ENCODE results near the gene ATP11C.

GRCh38 chrX:139692506-139692849 is 240.4 kb downstream of the ATP11C start:
- TF ChIP-seq, protein P1, sequence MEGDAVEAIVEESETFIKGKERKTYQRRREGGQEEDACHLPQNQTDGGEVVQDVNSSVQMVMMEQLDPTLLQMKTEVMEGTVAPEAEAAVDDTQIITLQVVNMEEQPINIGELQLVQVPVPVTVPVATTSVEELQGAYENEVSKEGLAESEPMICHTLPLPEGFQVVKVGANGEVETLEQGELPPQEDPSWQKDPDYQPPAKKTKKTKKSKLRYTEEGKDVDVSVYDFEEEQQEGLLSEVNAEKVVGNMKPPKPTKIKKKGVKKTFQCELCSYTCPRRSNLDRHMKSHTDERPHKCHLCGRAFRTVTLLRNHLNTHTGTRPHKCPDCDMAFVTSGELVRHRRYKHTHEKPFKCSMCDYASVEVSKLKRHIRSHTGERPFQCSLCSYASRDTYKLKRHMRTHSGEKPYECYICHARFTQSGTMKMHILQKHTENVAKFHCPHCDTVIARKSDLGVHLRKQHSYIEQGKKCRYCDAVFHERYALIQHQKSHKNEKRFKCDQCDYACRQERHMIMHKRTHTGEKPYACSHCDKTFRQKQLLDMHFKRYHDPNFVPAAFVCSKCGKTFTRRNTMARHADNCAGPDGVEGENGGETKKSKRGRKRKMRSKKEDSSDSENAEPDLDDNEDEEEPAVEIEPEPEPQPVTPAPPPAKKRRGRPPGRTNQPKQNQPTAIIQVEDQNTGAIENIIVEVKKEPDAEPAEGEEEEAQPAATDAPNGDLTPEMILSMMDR (IDR thresholded peaks at IDR 0.05): no peak
- TF ChIP-seq POLR2A (IDR thresholded peaks at IDR 0.05): no peak

All from thyroid gland (tissue), 4 donors.